Gastrocnemius medialis (tissue), 4 donors: ENCODE measurements around the gene HELZ2.

Experiments used
- POLR2A ChIP-seq, 2 donors: fragments of 450-650 bp; IDR thresholded peaks; one replicate each; pipeline ENCODE4 v1.6.1; 2017; ENCODE audit warnings: antibody characterized with exemption in 2 of 2, mild to moderate bottlenecking in 2 of 2, moderate library complexity in 2 of 2
- TF ChIP-seq, protein P1 (sequence below), 5 experiments: fragments of 450-650 bp in 3 of 5; fragments of 200-600 bp in 2 of 5; sonication (generic) in 2 of 5; IDR thresholded peaks in 4 of 5; conservative IDR thresholded peaks in 1 of 5; 1 replicate in 4 of 5; 2 replicates in 1 of 5; pipeline ENCODE4 v1.5.1; 2016 to 2019; ENCODE audit warnings: antibody characterized with exemption in 5 of 5, mild to moderate bottlenecking in 3 of 5, moderate library complexity in 3 of 5

GRCh38 chr20:63606686-63607085, 32.6 kb upstream of the HELZ2 start:
- TF ChIP-seq, protein P1, sequence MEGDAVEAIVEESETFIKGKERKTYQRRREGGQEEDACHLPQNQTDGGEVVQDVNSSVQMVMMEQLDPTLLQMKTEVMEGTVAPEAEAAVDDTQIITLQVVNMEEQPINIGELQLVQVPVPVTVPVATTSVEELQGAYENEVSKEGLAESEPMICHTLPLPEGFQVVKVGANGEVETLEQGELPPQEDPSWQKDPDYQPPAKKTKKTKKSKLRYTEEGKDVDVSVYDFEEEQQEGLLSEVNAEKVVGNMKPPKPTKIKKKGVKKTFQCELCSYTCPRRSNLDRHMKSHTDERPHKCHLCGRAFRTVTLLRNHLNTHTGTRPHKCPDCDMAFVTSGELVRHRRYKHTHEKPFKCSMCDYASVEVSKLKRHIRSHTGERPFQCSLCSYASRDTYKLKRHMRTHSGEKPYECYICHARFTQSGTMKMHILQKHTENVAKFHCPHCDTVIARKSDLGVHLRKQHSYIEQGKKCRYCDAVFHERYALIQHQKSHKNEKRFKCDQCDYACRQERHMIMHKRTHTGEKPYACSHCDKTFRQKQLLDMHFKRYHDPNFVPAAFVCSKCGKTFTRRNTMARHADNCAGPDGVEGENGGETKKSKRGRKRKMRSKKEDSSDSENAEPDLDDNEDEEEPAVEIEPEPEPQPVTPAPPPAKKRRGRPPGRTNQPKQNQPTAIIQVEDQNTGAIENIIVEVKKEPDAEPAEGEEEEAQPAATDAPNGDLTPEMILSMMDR (IDR thresholded peaks at IDR 0.05 in 4 of 5, conservative IDR thresholded peaks at IDR 0.05 in 1 of 5) = no peak
- no peak for TF ChIP-seq POLR2A (IDR thresholded peaks at IDR 0.05)
